GM12878 (cell line): ENCODE data around the gene LRP10. TPM values are rescaled to one million over a fixed set of nuclear protein-coding genes. Genes with fewer than 3 reads are reported as not detected.
A peak's percentile ranks its signal among the peaks of the same experiment; 100 is the strongest.

Experiments used
- ATF7 ChIP-seq: fragments of 450-650 bp; IDR thresholded peaks from 2 replicates; pipeline ENCODE4 v1.6.1; 2016; ENCODE audit warnings: low read depth, mild to moderate bottlenecking
- CEBPB ChIP-seq, 2 experiments: fragments of 150-350 bp in 1 of 2; IDR thresholded peaks; 2 replicates each; pipeline ENCODE4 v1.6.1; 2012 to 2014; ENCODE audit warnings: low read depth in 2 of 2, low read length in 2 of 2, borderline replicate concordance in 1 of 2, inconsistent platforms in 1 of 2
- CHD1 ChIP-seq: IDR thresholded peaks from 2 replicates; pipeline ENCODE4 v1.6.1; 2012; ENCODE audit warnings: low read depth, low read length, improper control_type of control experiment
- CHD4 ChIP-seq: fragments of 200-600 bp; sonication (generic); IDR thresholded peaks from 2 replicates; pipeline ENCODE4 v1.6.1; 2016; ENCODE audit warnings: mild to moderate bottlenecking
- E4F1 ChIP-seq: fragments of 450-650 bp; IDR thresholded peaks from 2 replicates; pipeline ENCODE4 v1.6.1; 2018; ENCODE audit warnings: borderline replicate concordance, mild to moderate bottlenecking; ENCODE audit not compliant: partially characterized antibody
- EED ChIP-seq: sonication (generic); IDR thresholded peaks from 2 replicates; pipeline ENCODE4 v1.6.1; 2016; ENCODE audit warnings: antibody characterized with exemption, low read depth
- ETV6 ChIP-seq, 2 experiments: fragments of 450-650 bp in 1 of 2; IDR thresholded peaks in 1 of 2; conservative IDR thresholded peaks in 1 of 2; 2 replicates each; pipeline ENCODE4 v1.6.1; 2014; ENCODE audit warnings: antibody characterized with exemption in 1 of 2, borderline replicate concordance in 1 of 2, low read depth in 1 of 2, mild to moderate bottlenecking in 1 of 2, moderate library complexity in 1 of 2
- HCFC1 ChIP-seq: fragments of 150-350 bp; IDR thresholded peaks from 2 replicates; pipeline ENCODE4 v1.6.1; 2014; ENCODE audit warnings: low read length
- IKZF2 ChIP-seq, 2 experiments: fragments of 450-650 bp; IDR thresholded peaks; 2 replicates each; pipeline ENCODE4 v1.6.1; 2017; ENCODE audit warnings: mild to moderate bottlenecking in 2 of 2, moderate library complexity in 2 of 2
- IRF4 ChIP-seq: IDR thresholded peaks from 2 replicates; pipeline ENCODE4 v1.6.1; 2011; ENCODE audit warnings: low read depth, low read length
- KDM1A ChIP-seq: fragments of 200-600 bp; sonication (generic); IDR thresholded peaks from 2 replicates; pipeline ENCODE4 v1.6.1; 2016; ENCODE audit warnings: borderline replicate concordance
- KLF5 ChIP-seq: fragments of 450-650 bp; IDR thresholded peaks from 2 replicates; pipeline ENCODE4 v1.6.1; 2014; ENCODE audit warnings: mild to moderate bottlenecking; ENCODE audit not compliant: partially characterized antibody
- MEF2A ChIP-seq: IDR thresholded peaks from 2 replicates; pipeline ENCODE4 v1.6.1; 2011; ENCODE audit warnings: low read depth, mild to moderate bottlenecking, low read length, moderate library complexity; ENCODE audit not compliant: insufficient read depth
- MEF2B ChIP-seq: fragments of 450-650 bp; IDR thresholded peaks from 2 replicates; pipeline ENCODE4 v1.6.1; 2018; ENCODE audit warnings: mild to moderate bottlenecking, moderate library complexity; ENCODE audit not compliant: partially characterized antibody, poor library complexity, severe bottlenecking
- MYB ChIP-seq: fragments of 150-350 bp; IDR thresholded peaks from 2 replicates; pipeline ENCODE4 v1.6.1; 2014; ENCODE audit warnings: mild to moderate bottlenecking, low read depth, low read length, borderline replicate concordance
- MYC ChIP-seq: IDR thresholded peaks from 2 replicates; pipeline ENCODE4 v1.6.1; 2011; ENCODE audit warnings: mild to moderate bottlenecking, low read length, moderate library complexity, inconsistent platforms; ENCODE audit not compliant: insufficient read depth, insufficient replicate concordance, insufficient read length, severe bottlenecking
- NFYA ChIP-seq: IDR thresholded peaks from 2 replicates; pipeline ENCODE4 v1.6.1; 2011; ENCODE audit warnings: low read depth, mild to moderate bottlenecking, low read length, improper control_type of control experiment, borderline replicate concordance
- NR2F1 ChIP-seq: fragments of 450-650 bp; conservative IDR thresholded peaks from 2 replicates; pipeline ENCODE4 v1.6.1; 2017; ENCODE audit warnings: mild to moderate bottlenecking
- POLR2AphosphoS5 ChIP-seq: IDR thresholded peaks from 2 replicates; pipeline ENCODE4 v1.6.1; 2011; ENCODE audit warnings: mild to moderate bottlenecking, low read length, inconsistent platforms
- RB1 ChIP-seq: fragments of 450-650 bp; formaldehyde crosslinking; IDR thresholded peaks from 2 replicates; pipeline ENCODE4 v1.6.1; 2017; ENCODE audit warnings: mild to moderate bottlenecking, borderline replicate concordance
- RELA ChIP-seq: fragments of 450-650 bp; IDR thresholded peaks from 2 replicates; pipeline ENCODE4 v1.8.0; 2014; ENCODE audit warnings: borderline replicate concordance; ENCODE audit not compliant: partially characterized antibody
- RUNX3 ChIP-seq: IDR thresholded peaks from 2 replicates; pipeline ENCODE4 v1.6.1; 2012; ENCODE audit warnings: low read length, inconsistent platforms
- SIX5 ChIP-seq: IDR thresholded peaks from 2 replicates; pipeline ENCODE4 v1.6.1; 2011; ENCODE audit warnings: mild to moderate bottlenecking, low read depth, low read length, moderate library complexity; ENCODE audit not compliant: severe bottlenecking
- SMAD1 ChIP-seq: fragments of 450-650 bp; IDR thresholded peaks from 2 replicates; pipeline ENCODE4 v1.6.1; 2018; ENCODE audit warnings: mild to moderate bottlenecking, low read depth; ENCODE audit not compliant: partially characterized antibody
- SREBF1 ChIP-seq: IDR thresholded peaks from 2 replicates; pipeline ENCODE4 v1.6.1; 2012; ENCODE audit warnings: mild to moderate bottlenecking, low read length
- SRF ChIP-seq, 2 experiments: IDR thresholded peaks; 2 replicates each; pipeline ENCODE4 v1.6.1; 2011; ENCODE audit warnings: low read depth in 2 of 2, low read length in 2 of 2, mild to moderate bottlenecking in 1 of 2, moderate library complexity in 1 of 2
- polyA plus RNA-seq, 11 experiments: library from polyadenylated mRNA; depleted of rRNA in 4 of 11; unstranded in 6 of 11; stranded (reverse) in 5 of 11; fragments of >200 nt; fragmentation: Nextera tagmentation in 4 of 11; fragmentation: Illumina TruSeq in 1 of 11; extraction: Ambion mirVana in 4 of 11; extraction: Trizol in 1 of 11; gene quantifications; 1 replicate in 1 of 11; 2 replicates in 10 of 11; pipeline versions ENCODE4 v1.2.1 to v1.2.3, GENCODE V29; 2011 to 2016; ENCODE audit warnings: inconsistent platforms in 2 of 11, missing spikeins in 2 of 11, low read depth in 1 of 11
- total RNA-seq, 4 experiments: library from RNA; depleted of rRNA in 3 of 4; stranded (reverse); fragments of >200 nt in 3 of 4; fragmentation: Illumina TruSeq in 1 of 4; extraction: Trizol in 1 of 4; gene quantifications; 2 replicates each; pipeline versions ENCODE4 v1.2.1 to v1.2.3, GENCODE V29; 2013 to 2021
- TF ChIP-seq, protein P1 (sequence below): fragments of 450-650 bp; formaldehyde crosslinking; IDR thresholded peaks from 2 replicates; pipeline ENCODE4 v1.4.0; 2022; ENCODE audit warnings: mild to moderate bottlenecking, moderate library complexity

Gene LRP10
- total and polyA plus RNA-seq, 10 of the 15 experiments (the other 5 are each of a cell fraction or from before 2014, with no cell fraction given): 3.0 to 56.9 (median 20.9) TPM

DNA sequence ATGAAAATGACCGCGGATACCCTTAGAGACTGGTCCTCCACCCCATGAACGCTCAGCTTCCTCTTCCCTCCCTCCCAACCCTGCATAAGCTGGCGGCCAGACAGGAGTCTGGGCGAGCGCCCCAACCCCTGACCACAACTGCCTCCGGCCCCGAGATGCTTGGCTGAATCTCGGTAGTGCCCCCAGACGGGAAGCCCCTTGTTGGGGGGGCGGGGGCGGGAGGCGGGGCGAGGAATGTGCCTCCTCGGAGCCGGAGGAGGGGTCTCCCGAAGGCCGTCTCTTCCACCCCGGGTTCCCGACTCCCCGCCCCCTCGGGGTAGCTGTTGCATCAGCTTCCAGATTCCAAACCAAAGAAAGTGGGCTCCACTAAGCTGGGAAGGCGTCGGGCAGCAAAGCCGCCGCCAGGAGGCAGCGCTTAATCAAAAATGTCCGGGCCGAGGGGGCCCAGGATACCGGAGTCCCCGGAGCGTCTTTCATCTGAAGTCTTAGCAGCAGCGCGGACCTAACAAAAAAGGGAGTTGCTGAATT is 48.9 kb upstream of the LRP10 start (continued):
- TF ChIP-seq MYB: no peak
- no peak for TF ChIP-seq SMAD1
- TF ChIP-seq HCFC1: no peak; the same call in 1 of the 2 replicates
- TF ChIP-seq SREBF1: no peak
- TF ChIP-seq CHD4: no peak
- 0 out of 2 replicates have a peak, but pooled peaks have one; percentile 13 for TF ChIP-seq EED
- peak; percentile 28 for TF ChIP-seq MEF2B
- no peak for TF ChIP-seq NFYA
- no peak for TF ChIP-seq KLF5
- TF ChIP-seq SIX5: no peak
- no peak for TF ChIP-seq E4F1
- TF ChIP-seq CEBPB (IDR thresholded peaks at IDR 0.05; ENCODE audit: borderline replicate concordance in 1 of 2, low read depth in 2 of 2, low read length in 2 of 2): no peak
- TF ChIP-seq, protein P1, sequence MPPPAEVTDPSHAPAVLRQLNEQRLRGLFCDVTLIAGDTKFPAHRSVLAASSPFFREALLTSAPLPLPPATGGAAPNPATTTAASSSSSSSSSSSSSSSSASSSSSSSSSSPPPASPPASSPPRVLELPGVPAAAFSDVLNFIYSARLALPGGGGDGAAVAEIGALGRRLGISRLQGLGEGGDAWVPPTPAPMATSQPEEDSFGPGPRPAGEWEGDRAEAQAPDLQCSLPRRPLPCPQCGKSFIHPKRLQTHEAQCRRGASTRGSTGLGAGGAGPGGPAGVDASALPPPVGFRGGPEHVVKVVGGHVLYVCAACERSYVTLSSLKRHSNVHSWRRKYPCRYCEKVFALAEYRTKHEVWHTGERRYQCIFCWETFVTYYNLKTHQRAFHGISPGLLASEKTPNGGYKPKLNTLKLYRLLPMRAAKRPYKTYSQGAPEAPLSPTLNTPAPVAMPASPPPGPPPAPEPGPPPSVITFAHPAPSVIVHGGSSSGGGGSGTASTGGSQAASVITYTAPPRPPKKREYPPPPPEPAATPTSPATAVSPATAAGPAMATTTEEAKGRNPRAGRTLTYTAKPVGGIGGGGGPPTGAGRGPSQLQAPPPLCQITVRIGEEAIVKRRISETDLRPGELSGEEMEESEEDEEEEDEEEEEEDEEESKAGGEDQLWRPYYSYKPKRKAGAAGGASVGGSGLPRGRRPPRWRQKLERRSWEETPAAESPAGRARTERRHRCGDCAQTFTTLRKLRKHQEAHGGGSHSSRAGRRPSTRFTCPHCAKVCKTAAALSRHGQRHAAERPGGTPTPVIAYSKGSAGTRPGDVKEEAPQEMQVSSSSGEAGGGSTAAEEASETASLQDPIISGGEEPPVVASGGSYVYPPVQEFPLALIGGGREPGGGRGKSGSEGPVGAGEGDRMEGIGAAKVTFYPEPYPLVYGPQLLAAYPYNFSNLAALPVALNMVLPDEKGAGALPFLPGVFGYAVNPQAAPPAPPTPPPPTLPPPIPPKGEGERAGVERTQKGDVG (CRISPR knock-in tag): no peak
- no peak for TF ChIP-seq ATF7
- no peak for TF ChIP-seq NR2F1
- no peak for TF ChIP-seq SRF (IDR thresholded peaks at IDR 0.05; ENCODE audit: low read depth in 2 of 2, low read length in 2 of 2)
- TF ChIP-seq KDM1A: no peak
- TF ChIP-seq RUNX3: peak; percentile 71
- TF ChIP-seq MEF2A: no peak
- TF ChIP-seq CHD1: no peak
- peak; percentile 46 for TF ChIP-seq RELA
- TF ChIP-seq RB1: no peak
- no peak; the same call in 1 of the 2 replicates for TF ChIP-seq POLR2AphosphoS5
- no peak for TF ChIP-seq MYC
- TF ChIP-seq IRF4: no peak
- no peak for TF ChIP-seq ETV6 (conservative IDR thresholded peaks at IDR 0.05 in 1 of 2, IDR thresholded peaks at IDR 0.05 in 1 of 2; ENCODE audit: borderline replicate concordance in 1 of 2, low read depth in 1 of 2)
- peak; percentile 51 to 54; a peak in 2 of 4 replicates for TF ChIP-seq IKZF2 (IDR thresholded peaks at IDR 0.05)
